HG03520 (cell line): ENCODE results near the gene NUDT21.
"Not testable (repeated sequence)": the region's sequence is repeated elsewhere in the genome, so short reads cannot be mapped to it uniquely, and the experiment has no call there.

Source experiments
- ATAC-seq: cut with Tn5 transposase; IDR thresholded peaks from one replicate; pipeline ENCODE4 v1.9.1; 2021; ENCODE audit warnings: mild to moderate bottlenecking, moderate library complexity; ENCODE audit not compliant: unreplicated experiment

The NUDT21 gene

DNA sequence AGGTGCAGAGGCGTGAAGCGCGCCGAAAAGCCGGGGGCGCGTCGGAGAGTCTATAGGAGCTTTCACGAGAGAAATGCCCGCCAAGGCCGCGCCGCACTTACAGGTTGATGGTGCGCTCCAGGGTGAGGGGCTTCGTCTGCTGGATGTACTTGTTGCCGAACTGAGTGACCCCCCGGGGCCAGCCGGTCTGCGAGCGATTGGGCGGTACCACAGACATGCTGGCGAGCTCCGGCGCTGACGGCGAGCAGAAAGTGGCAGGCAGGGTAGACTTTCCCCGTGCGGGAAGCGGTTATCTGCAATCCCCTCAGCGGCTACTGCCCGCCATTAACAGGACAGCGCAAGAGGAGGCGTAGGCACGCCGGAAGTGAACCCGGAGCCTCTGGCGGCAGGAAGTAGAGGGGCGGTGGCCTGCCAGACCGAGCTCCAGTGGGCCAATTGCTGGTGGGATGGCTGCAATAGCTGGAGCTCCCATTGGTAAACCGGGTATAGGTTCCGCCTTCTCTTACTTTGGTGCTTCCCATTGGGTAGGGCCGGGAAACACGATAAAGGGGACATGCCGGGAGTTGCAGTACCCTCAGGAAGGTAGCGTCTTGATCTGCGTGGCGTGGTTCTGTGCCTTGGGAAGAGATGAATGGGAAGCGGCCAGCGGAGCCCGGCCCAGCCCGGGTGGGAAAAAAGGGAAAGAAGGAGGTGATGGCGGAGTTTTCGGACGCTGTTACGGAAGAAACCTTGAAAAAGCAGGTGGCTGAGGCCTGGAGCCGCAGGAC lies at the start of gene NUDT21, which contains the start of gene OGFOD1:
NUDT21 (minus strand) TSS at position 347 of the 767 bp plus-strand sequence; CDS start at position 217, 130 bp downstream.
OGFOD1 (plus strand) TSS at position 569 of the 767 bp plus-strand sequence; CDS start at position 628, 59 bp downstream.
- ATAC-seq = peak; percentile 96

DNA sequence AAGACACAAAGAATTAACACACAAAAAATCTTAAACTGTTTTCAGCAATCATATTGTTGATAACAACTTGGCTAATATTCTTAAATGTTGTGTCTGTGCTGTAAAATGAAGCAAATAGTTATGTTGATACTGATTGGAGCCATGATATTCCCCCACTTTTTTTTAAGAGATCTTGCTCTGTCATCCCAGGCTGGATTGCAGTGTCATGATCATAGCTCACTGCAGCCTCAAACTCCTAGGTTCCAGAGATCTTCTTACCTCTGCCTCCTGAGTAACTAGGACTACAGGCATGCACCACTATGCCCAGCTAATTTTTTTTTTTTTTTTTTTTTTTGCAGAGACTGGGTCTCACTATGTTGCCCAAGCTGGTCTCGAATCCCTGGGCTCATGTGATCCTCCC lies 42.7 kb upstream of the NUDT21 start:
- ATAC-seq = no peak

DNA sequence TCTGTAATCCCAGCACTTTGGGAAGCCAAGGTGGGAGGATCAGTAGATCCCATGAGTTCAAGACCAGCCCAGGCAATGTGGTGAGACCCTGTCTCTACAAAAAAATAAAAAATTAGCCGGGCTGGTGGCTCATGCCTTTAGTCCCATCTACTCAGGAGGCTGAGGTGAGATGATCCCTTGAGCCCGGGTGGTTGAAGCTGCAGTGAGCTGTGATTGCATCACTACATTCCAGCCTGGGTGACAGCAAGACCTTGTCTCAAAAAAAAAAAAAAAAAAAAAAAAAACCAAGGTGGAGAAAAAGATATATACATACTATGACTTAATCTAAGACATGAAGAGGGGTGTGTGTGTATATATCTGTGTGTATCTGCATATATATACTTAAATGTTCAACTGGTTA lies 42.0 kb upstream of the NUDT21 start:
- ATAC-seq = no peak

DNA sequence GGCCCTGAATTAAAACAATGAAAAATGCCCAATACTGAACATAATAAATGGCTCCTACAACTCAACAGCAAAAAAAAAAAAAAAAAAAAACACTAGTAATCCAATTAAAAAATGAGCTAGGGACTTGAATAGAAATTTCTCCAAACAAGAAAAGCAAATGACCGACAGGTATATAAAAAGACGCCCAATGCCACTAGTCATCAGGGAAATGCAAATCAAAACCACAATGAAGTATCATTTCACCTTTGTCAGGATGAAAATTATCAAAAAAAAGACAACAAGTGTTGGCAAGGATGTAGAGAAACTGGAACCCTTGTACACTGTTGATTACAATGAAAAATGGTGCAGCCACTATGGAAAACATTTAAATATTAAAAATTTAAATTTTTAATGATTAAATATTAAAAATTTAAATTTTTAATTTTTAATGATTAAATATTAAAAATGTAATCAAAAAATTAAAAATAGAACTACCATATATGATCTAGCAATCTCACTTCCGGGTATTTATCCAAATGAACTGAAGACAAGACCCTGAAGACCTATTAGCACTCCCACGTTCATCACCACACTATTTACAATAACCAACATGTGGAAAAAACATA lies 40.6 kb upstream of the NUDT21 start:
- no peak for ATAC-seq

DNA sequence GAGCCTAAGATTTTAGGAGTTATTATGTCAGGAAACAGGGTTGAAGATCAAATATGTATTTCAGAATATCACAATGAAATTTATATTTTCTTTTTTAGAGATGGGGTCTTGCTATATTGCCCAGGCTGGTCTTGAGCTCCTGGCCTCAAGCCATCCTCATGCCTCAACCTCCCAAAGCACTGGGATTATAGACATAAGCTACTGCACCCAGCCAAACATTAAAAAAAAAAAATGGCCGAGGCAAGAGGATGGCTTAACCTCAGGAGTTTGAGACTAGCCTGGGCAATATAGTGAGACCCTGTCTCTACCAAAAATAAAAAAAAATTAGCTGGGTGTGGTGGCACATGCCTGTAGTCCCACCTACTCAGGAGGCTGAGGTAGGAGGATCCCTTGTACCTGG lies 37.7 kb upstream of the NUDT21 start:
- ATAC-seq = not testable (repeated sequence)

DNA sequence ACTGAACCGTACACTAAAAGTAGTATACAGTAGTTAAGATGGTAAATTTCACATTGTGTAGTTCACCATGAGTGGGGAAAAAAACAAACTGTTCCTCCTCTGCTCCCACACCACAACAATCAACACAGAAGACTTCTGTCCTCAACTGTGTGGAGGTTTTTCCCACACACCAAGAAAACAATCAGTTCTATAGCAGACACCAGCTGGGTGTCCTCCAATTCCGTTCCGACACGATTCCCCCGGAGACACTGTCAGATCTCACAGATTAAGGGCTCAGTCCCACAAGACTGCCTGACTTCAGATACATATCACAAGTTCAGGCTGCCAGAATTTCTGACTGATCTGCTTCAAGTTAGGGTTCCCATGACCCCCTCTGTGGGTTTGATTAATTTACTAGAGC lies 36.9 kb upstream of the NUDT21 start:
- ATAC-seq = no peak

DNA sequence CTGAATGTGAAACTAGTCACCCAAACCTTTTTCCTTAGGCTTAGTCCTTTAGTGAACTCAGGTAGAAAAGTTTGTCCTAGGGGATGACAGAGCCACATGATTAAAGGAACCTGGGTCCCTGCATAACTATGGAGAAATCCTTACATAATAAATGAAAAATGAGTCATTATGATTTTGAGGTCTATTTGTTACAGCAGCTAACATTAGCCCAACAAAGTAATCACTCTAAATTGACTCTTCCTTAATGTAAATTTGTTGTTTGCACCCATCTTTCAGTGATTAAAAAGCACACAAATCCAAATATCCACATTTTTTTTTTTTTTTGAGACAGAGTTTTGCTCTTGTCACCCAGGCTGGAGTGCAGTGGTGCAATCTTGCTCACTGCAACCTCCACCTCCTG lies 32.3 kb upstream of the NUDT21 start:
- ATAC-seq = no peak

DNA sequence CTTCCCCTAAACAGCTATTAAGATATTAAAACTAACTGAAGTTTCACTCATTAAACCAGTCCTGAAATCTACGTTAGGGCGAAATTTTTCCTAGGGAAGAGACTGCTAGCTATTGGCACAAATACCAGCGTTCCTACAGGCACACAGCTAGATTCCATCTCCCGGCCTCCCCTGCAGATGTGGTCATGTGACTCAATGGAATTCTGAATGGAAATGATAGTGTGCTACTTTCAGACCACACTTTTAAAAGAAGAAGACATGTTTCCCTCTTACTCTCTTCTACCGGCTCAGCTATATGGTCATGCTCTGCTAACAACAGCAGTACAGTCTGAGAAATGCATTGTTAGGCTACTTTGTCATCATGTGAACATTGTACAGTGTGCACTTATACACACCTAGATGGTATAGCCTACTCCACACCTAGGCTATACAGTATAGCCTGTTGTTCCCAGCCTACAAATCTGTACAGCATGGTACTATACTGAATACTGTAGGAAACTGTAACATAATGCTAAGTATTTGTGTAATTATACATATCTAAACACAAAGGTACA lies 31.6 kb upstream of the NUDT21 start:
- ATAC-seq = no peak

DNA sequence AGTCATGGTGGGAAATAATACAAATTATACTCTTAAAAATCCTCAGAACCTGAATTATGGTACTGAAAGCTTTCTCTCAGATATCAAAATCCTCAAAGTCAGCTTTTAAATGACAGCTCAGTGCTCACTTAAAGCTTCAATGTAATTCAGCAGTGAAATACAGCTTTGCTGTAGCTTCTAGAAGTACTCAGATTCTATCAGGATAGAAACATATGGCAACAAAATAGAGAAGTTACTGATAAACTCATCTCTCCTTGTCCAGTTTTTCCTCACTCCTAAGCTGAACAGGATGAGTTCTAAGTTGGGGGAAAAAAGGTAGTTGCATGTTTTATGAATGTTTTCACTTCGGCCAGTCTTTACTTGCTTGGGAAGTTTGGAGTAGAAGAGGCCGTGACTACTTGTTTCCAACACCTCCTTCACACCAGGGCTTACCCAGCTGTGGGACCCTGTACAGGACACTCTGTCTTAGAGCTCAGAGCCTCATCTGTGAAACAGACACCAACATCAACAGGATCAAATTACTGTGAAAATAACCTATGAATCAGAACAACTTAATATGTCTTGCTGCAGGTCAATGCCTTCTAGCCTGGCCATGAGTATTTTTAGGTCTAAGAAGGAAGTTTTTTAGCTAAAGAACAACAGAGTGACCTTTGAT lies 30.5 kb upstream of the NUDT21 start:
- ATAC-seq = no peak

DNA sequence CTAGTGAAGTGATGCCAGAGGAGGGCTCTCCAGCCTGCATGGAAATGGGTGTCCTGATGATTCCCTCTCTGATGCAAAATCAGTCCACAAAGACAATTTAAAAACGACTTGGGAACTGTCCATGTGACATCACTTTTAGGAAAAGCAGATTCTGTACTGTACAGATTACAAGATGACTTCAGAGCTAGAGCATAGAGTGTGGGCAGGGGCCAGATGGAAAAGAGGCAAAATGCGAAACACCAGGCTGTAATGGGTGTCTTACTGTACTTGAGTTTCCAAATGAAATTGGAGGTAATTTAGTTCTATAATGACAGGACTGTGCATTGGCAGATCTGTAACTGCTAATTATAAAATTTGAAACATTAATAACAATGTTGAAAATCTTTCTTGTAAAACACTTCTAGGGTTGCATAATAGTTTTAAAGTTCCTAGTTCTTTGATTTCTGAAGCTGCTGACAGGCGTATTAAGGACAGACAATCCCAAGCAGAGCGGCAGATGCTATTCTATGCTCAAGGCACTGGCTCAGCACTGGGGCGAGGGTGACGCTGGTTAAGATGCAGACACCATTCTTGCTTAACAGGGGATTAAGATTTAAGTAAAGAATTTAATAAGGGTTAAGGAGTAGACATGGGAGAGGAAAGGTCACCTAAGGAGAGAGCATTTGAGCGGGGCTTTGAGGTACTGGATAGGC lies 29.8 kb upstream of the NUDT21 start:
- ATAC-seq = no peak

DNA sequence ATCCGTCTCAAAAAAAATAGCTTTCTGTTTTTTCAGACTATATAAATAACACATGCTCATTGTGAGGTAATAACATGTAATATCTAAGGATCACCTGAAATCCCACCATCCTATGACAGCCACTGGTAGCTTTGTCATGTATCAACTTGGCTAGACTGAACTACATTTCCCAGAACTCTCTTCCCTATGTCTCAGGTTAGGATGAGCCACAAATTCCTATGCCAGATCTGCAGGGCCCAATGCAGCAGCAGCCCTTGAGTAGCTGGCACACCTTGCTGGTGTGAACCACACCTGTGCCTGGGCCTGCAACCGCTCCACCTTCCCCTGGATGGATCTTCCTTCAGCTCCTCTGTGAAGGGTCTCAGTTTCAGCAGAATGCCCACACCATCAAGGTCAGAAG lies 28.3 kb upstream of the NUDT21 start:
- ATAC-seq = no peak

DNA sequence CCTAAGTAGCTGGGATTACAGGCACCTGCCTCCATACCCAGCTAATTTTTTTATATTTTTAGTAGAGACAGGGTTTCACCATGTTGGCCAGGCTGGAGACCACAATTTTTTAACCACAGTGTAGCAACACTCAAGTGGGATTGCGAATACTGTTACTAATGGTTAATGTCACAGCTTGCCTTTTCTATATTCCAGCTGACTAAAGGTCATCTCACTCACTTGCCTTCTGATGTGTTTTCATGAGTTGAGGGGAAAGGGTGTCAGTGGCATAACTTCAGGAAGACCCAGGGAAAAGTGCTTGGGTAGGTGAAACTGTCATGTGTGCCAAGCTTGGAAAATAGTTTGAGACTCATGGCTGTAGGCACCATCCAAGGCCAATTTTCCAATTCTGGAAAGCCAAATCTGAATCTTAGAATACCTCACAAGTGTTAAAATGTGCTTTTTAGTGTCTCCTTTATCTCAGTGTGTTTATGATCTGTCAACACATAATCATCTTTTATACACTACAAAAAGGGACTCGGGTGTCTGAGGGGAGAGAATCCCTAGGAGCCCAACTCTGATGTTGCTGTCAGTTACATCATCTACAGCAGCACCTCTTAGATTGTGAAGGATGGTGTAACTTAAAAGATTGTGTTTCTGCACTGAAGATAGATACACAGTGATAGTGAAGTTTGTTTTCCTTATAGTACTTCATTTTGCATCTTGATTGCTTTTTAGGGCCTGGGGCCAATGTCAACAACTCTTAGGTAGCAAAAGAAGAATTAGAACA lies 27.3 kb upstream of the NUDT21 start:
- ATAC-seq = no peak

DNA sequence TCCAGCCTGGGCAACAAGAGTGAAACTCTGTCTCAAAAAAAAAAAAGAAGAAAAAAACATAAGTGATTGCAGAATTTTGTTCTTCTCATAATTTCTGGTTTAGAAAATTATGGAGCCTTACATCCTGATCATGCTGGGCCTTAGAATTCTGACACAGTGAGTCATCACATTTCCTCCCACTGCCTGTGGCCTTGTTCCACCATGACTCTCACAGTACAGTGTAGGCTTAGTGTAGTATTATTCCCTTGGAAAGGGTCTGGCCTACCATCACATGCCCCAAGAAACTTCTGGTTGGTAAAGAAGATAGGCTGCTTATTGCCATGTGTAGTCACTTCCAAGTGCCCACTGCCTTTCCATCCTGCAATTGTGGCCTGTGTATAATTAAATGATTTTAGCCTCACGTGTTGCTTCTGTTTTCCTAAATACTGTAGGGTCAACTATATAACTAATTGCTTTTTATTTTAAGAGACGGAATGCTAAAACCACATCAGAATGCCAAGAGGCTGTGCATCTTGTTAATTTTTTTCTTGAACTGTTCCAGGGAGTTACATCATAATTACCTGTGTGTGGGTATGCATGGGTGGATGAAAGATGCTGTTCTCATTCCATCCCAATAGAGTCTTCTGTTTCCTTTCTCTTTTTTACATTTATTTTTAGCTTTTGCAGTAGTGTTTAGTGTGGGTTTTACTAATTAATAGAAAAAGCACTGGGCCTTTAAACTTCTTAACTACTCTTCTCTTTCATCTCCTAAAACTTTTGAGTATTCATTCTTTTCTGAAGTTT lies 26.2 kb upstream of the NUDT21 start:
- no peak for ATAC-seq

DNA sequence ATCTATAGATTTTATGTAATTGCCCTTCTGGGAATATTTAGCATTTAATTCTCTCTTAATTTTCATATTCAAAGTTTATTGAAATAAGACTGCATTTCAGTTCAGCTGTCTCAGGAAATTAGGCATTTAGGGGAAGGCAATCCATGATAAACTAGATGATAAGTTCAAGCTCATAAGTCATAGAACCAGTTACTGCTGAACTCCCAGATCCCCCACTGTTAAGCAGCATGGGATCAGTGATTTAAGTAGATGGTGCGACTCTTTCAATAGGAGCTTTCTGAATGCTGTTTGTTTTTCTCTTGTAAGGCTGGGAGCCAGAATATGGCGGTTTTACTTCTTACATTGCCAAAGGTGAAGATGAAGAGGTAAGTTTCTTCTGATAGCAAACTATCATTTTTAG lies 24.1 kb upstream of the NUDT21 start:
- no peak for ATAC-seq

DNA sequence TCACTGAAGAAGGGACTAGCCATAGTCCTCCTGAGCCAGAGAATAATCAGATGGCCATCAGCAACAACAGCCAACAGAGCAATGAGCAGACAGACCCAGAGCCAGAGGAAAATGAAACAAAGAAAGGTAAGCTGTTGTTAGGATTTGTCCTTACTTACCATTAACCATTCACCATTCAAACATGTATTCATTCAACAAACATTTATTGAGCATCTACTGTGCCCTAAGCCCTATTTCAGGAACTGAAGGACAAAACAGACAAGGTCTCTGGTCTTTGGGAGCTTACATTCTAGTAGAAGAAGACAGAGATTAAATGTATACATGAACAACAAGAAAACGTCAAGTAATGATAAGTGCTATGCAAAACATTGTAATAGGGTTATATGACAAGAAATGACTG lies 19.5 kb upstream of the NUDT21 start:
- no peak for ATAC-seq

DNA sequence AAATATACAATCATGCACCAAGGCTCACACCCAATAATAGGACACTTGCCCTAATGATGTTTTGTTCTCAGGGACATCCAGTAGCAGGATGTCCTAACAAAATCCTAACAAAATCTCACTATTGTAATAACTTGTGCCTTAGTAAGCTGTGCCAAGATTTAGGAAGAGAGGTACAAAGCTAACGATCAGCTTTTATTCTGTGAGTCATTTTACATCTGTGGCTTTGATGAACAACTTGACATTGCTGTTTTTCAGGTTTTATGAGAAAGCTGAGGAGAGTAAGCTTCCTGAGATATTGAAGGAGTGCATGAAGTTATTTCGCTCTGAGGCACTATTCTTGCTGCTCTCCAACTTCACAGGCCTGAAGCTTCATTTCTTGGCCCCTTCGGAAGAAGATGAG lies 19.1 kb upstream of the NUDT21 start:
- no peak for ATAC-seq

DNA sequence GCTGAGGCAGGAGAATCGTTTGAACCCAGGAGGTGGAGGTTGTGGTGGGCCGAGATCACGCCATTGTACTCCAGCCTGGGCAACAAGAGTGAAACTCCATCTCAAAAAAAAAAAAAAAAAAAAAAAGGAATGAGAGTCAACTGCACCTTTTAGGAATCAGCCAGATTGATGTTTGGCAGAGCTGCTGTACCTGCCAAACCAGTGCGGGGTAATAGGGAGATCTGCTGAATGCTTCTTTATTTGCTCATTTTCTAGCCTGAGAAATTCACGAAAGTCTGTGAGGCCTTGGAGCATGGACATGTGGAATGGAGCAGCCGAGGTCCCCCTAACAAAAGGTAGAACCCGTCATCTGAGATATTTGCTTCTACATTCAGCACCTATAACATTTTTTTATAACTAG lies 18.6 kb upstream of the NUDT21 start:
- ATAC-seq = no peak

DNA sequence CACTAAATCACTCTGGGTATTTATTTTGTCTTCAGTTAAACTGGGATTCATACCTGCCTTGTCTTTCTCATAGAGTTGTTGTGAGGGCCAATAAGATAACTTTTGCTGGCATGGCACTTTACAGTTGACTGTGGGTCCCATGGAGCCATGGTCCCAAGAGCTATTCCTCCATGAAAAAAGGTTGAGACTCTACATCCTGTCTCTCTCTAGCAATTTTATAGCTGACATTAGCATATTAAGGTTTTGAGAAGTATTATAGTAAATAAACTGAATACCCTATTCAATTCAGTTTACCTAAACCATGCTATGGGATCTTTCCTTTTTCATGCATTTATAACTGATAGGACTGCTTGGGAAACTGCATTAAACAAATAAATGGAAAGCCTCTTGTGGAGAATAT lies 17.7 kb upstream of the NUDT21 start:
- ATAC-seq = no peak

DNA sequence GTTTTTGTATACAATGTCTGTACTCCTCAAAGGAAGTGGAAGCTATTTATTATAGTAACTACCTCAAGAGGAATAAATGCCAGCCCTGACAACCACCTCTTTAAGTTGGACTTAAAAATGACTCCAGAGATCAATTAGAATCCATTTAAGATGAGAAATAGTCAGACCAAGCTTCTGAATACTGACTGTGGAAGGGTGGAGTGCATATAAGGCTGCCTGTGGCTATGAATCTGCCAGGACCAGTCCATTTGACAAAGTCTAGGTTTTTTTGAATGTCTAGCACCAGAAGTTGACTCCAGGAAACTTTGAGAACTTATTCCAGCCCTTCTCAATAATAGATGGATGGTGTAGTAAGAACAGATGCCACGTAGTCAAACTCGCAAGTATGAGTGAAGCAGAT lies 15.2 kb upstream of the NUDT21 start:
- ATAC-seq = no peak

DNA sequence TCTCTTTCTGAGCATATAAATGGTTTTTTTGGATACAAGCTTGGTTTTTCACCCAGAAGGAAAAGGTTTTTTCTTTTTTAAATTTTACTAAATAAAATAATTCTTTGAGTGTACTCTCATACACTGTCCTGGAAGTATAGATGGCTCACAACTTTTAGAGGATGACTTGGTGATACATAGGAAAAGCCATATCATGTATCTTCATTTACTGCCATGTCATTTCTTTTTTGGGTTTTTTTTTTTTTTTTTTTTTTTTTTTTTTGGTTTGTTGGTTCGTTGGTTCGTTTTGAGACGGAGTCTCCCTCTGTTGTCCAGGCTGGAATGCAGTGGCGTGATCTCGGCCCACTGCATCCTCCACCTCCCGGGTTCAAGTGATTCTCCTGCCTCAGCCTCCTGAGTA lies 12.0 kb upstream of the NUDT21 start:
- no peak for ATAC-seq
